HS-27A (cell line): ENCODE results near the gene SECISBP2.
"Not testable (repeated sequence)": the region's sequence is repeated elsewhere in the genome, so short reads cannot be mapped to it uniquely, and the experiment has no call there.

ENCODE experiments used
- DNase-seq: peaks from one replicate; pipeline ENCODE4 v3.0.0-alpha.2; 2012; ENCODE audit warnings: low read depth, missing footprints

The SECISBP2 gene

GRCh38 chr9:89366711-89367110 lies 48.4 kb downstream of the SECISBP2 start:
- no peak for DNase-seq

GRCh38 chr9:89367281-89367680 lies 49.0 kb downstream of the SECISBP2 start:
- no peak for DNase-seq

GRCh38 chr9:89367726-89368437 lies 49.6 kb downstream of the SECISBP2 start:
- no peak for DNase-seq

GRCh38 chr9:89368550-89368949 lies 50.2 kb downstream of the SECISBP2 start:
- DNase-seq, result no peak

GRCh38 chr9:89368978-89369377 lies 50.7 kb downstream of the SECISBP2 start:
- DNase-seq, result no peak

GRCh38 chr9:89370593-89370992 lies 52.3 kb downstream of the SECISBP2 start:
- no peak for DNase-seq

- not testable (repeated sequence) for DNase-seq
Measured at GRCh38 chr9:89371791-89372190, 53.5 kb downstream of the SECISBP2 start.

GRCh38 chr9:89372230-89372816 lies 54.0 kb downstream of the SECISBP2 start:
- DNase-seq, result no peak

GRCh38 chr9:89372979-89373378 lies 54.7 kb downstream of the SECISBP2 start:
- DNase-seq, result no peak

GRCh38 chr9:89374176-89374575 lies 55.9 kb downstream of the SECISBP2 start:
- no peak for DNase-seq

GRCh38 chr9:89375191-89375760 lies 57.0 kb downstream of the SECISBP2 start:
- DNase-seq, result no peak

GRCh38 chr9:89376286-89376685 lies 58.0 kb downstream of the SECISBP2 start:
- DNase-seq, result no peak

GRCh38 chr9:89376741-89377351 lies 58.5 kb downstream of the SECISBP2 start:
- no peak for DNase-seq

- DNase-seq, result no peak
Measured at GRCh38 chr9:89377411-89377810, 59.1 kb downstream of the SECISBP2 start.

- no peak for DNase-seq
Measured at GRCh38 chr9:89378541-89378940, 60.2 kb downstream of the SECISBP2 start.

- no peak for DNase-seq
Measured at GRCh38 chr9:89379031-89379430, 60.7 kb downstream of the SECISBP2 start.

- DNase-seq, result no peak
Measured at GRCh38 chr9:89379508-89380115, 61.3 kb downstream of the SECISBP2 start.

GRCh38 chr9:89380437-89381307 lies 62.4 kb downstream of the SECISBP2 start:
- DNase-seq, result no peak

GRCh38 chr9:89381308-89381609 lies 63.0 kb downstream of the SECISBP2 start:
- DNase-seq, result no peak

GRCh38 chr9:89382026-89382986 lies 64.0 kb downstream of the SECISBP2 start:
- no peak for DNase-seq
